Epidermal melanocyte (primary cell): ENCODE data around the gene GAS6.
"Not testable (repeated sequence)": the region's sequence is repeated elsewhere in the genome, so short reads cannot be mapped to it uniquely, and the experiment has no call there.

Experiments
- DNase-seq: peaks from one replicate; pipeline ENCODE4 v3.0.0; 2011; ENCODE audit warnings: low spot score; ENCODE audit not compliant: insufficient read length

The GAS6 gene

DNA sequence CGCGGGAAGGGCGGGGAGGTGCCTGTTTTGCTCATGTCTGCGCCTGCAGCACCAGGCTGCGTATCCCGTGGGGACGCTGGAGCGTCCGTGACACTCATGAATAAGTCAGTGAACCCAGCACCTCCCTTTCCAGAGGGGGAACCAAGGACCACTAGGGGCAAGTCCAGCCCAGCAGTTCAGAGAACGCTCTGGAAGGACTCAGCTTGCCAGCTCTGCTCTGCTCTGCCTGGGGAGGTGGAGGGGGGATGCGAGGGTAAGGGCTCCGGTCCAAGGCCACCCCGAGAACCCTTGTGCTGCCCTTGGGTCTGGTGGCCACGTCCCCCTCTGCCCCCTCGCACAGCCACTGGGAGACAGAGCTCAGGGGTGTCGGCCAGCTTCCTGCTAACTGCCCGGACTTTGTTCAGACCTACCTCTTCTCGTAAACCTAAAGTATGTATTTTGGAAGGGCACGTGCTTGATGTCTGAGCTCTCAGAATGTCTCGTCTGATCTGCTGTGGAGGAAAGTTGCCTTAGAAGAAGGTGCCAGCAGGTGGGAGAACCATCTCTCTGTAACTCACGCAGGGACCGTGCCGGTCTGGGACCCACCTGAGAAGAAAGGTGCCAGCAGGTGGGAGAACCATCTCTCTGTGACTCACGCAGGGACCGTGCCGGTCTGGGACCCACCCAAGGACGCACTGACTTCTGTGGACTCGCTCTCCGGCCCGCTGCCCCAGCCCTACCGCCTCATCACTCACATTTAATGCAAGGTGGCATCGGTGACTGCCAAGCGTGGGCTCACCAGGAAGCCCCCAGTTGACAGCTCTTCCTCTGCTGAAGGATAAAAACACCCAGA, 70.8 kb downstream of the GAS6 start:
- no peak for DNase-seq

DNA sequence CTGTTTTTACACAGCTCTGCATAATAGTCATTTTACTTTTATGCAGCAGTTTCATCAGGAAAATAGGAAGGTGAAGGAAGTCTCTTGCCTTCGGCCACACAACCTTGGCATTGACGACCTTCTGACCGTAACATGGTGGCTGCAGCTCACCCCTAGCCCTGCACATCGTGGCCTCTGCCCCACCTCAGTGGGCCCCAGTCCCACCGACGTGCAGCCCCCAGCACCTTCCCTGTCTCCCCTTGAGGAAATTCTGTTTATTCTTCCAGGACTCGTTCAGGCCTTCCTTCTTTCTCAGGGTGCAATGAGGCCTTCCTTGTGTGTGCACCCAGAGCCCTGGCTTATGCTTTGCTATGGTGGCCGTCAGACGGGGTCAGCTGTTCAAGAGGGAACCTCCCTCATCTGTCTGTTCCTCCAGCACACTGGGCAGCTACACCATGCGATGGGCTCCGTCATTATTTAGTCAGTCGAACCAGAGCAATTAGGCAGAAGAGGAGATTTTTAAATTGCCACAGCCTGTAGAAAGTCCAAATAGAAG, 71.6 kb downstream of the GAS6 start:
- no peak for DNase-seq

GRCh38 chr13:113791761-113792160, 72.1 kb downstream of the GAS6 start:
- DNase-seq = no peak

DNA sequence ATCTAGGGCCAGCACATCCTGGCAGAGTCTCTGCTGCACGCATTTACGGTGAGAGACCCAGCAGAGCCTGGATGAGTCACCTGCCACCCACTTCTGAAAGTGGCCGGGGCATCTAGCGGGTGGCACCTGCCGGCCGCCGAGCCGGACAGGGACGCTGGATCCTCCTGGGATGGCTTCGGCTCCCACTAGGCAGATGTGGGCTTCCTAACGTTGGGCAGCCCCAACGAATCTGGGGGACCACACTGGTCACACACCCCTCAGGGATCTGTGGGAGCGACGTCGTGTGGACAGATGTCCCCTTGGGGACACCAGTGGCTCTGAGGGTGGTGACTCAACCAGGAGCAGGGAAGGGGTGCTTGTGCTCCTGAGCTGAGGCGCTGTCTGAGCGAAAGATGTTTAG, 72.7 kb downstream of the GAS6 start:
- DNase-seq = no peak

DNA sequence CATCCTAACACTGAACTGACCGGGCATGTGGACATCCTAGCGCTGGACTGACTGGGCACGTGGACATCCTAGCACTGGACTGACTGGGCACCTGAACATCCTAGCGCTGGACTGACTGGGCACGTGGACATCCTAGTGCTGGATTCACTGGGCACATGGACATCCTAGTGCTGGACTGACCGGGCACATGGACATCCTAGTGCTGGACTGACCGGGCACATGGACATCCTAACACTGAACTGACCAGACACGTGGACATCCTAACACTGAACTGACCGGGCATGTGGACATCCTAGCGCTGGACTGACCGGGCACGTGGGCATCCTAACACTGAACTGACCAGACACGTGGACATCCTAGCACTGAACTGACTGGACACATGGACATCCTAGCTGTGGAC, 73.9 kb downstream of the GAS6 start:
- DNase-seq = not testable (repeated sequence)

DNA sequence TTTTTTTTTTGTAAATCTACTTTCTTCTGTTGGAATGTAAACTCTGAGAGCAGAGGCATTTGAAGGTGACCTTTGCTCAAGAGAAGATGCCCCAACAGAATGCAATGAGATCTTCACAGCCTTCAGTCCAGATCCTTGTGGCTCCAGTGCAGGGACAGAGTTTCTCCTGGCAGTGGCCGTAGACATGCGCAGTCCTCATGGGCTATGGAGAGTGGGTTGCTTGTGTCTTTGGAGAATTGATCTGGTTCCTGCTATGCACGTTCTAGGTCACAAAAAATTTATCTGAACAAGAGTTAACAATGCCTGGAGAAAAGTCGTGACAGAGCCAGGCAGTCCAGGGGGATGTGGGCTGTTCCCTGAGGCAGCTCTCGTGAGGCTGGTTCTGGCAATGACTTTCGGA, 74.7 kb downstream of the GAS6 start:
- no peak for DNase-seq

GRCh38 chr13:113788413-113789135, 75.3 kb downstream of the GAS6 start:
- no peak for DNase-seq

GRCh38 chr13:113787694-113788093, 76.2 kb downstream of the GAS6 start:
- no peak for DNase-seq

DNA sequence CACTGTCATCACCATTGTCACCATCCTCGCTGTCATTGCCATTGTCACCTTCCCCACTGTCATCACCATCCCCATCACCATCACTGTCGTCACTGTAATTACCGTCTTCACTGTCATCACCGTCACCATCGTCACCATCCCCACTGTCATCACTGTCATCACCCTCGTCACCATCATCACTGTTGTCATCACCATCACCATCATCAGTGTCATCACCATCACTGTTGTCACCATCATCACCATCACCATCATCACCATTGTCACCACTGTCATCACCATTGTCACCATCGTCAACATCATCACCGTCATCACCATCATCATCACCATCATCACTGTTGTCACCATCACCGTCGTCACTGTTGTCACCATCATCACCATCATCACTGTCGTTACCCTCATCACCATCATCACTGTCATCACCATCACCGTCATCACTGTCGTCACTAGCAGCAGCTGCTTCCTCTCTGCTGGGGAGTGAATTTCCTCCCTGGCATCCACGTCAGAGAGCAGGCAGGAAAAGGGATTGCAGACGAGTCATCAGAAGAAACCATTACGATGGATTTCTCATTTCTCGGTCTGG, 77.5 kb downstream of the GAS6 start:
- DNase-seq = no peak

DNA sequence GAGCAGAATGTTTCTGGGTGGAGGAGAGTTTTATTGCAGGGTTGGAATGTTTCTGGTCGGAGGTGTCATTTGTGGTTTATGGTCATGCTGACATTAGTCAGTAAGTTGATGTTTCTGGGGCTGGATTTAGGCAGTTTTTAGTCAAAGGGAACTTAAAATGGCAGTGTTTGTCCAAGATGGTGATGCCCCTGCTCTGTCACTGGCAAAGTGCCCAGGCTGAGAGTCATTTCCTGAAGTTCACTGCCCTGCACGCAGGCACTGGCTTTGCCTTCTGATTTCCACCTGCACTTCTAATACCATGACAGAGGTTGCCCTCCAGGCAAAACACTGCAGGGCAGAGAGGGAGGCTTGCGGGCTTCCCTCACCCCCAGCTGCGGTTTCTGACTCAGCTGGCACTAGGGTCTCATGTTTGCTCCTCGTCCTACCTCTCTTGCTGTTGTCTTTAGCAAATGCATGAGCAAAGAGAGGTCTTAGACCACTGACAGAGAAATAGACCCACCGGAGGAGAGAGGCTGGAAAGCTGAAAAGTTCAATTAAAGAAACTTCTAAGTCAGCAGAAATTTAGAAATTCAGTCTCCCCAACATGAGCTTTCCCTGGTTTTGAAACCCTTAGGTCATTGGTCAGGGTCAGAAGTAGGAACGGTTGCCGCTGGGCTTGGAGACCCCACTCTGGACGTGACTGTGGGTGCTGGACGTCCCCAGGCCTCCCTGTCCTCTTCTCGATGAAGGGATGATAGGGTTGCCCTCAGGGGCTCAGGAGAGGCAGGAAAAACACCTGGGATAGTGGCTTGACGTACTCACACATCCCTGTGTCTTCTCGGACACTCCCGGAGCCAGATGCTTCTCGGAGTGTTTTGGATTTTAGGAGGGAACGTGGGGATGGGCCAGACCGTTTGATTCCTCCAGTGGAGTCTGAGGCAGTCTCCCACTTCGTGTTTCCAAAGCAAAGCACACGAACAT, 78.5 kb downstream of the GAS6 start:
- DNase-seq = no peak

DNA sequence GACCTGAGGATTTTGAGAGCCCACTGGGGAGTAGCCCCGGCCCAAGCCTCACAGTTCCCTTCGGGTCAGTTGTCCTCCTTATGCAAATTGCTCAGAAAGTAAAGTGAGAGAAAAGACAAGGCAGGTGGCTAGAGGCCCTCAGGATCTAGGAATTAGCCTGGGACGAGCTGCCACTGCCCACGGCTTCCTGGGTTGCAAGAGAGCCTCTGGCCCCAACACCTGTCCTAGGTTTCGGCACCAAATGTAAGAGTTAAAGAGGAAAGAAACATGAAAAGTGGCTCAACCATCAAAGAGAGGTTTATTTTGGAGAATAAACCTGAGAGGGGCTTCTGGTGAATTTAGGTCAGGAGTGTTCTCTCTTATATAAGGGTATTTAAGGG, 79.2 kb downstream of the GAS6 start:
- no peak for DNase-seq

- no peak for DNase-seq
Observed at GRCh38 chr13:113783966-113784644, 79.8 kb downstream of the GAS6 start.

- DNase-seq = no peak
Observed at GRCh38 chr13:113783200-113783881, 80.5 kb downstream of the GAS6 start.

DNA sequence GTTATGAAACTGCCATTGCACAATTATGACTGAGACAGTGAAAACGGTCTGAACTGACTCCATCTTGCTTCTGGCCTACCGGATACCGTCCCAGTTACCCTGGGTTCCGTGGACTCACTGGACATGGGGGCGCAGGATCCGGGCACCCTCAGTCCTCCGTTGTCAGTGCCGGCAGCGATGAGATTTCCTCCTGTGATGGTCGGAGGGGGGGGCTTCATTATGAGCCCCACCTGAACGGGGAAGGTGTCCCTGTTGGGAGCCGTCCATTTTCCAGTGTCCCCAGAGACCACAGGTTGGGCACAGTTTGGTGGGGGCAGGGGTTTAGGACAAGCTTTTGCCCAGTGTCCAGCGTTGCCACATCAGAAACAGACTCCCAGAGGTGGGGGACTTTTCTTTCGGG, 81.4 kb downstream of the GAS6 start:
- DNase-seq = no peak

DNA sequence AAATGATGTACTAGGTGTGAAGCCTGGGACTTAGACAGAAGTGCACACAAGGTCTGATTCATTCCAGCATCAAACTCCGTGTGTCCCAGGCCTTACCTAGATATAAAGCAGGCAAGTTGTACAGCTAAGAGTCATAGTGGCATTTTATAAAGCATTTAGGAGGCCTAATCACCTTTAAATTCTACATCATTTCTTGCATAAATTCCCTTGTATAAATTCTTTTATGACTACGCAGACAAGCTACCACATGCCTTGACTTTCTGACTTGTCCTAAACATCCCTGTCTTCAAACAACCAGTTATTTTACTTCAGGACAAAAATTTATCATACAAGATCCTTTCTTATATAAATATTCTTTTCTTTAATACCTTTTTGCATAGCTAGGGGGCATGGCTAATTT, 82.3 kb downstream of the GAS6 start:
- no peak for DNase-seq

DNA sequence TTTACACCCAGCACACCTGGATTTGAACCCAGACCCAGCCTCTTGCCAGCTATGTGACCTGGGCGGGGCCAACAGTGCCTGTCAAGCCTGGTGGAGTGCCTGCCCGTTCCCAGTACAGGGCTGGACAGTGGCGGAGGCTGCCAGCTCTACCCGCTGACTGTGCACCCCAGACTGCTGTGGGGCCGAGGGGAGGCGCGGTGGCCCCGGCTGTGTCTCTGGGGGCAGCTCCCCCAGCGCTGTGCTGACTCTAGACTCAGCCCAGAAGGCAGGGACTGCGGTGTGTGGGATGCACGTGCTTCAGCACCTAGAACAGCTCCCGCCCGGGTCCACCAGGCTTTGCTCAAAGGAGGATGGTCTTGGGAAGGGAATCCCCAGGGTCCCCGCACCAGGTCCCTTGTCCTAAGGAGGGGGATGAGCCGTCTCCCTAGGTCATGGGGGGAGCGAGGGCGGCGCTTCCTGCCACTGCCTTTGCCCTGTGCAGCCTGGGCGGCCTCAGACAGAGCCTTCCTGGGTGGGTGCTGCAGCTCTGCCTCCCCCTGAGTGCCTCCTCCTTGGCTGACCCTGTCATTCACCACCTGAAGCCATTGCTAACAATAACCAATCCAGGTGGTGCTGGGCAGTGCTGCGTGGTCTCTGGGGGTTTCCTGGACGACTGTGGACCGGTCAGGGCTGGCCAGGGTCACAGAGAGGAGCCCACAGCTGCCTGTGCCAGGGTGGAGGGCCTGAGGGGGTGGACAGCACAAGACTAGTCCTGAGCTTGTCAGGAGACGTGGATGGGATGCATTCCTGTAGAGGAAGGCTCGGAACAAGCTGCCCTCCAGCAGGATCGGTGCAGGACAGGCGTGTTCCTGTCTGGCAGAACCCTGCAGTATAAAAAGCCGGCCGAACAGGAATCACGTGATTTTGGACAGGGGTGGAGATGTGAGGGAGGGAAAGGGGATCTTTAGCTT, 86.3 kb downstream of the GAS6 start:
- DNase-seq = no peak

DNA sequence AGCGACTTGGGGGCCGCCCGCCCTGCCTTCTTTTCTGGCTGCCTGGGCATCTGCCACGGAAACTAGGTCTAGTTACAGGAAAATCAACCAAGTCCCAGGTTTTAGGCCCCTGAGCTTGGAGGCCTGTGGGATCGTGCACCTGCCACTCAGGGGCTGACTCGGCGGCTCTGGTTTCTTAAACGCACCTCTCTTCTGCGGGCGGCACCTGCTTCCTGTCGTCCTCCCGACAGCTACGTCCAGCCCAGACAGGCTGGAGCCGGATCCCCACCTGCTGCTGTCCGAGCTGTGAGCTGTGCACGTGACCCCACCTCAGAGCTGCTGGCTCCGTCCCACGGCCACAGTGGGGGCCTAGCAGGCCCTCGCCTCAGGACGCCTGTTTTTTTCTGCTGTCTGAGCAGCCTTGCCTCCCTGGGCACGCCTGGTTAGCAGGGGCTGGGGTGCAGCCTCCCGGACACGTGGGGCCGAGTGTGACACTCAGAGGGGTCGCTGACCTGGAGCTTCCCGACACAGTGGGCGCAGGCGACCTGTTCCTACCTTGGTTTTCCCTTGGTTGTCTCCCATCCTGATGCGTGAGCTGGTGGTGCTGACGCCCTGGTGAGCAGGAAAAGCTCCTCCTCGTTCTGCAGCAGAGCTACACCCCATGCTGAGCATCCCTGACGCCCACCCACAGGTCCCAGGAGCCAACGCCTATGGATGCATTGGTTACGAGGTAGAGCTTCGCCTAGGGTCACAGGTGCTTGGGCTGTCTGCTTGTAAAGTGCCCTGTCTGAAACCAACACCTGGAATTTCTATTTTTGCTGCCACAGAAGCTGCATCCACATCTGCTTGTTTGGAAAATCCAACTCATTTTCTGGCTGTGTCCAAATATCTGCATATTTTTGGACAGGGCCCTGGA, 87.4 kb downstream of the GAS6 start:
- DNase-seq = no peak
